ENCODE measurements around the gene POM121C. TPM values are rescaled to one million over a fixed set of nuclear protein-coding genes. Genes with fewer than 3 reads are reported as not detected.
"Not testable (repeated sequence)": the region's sequence is repeated elsewhere in the genome, so short reads cannot be mapped to it uniquely, and the experiment has no call there.

POM121C gene
- total RNA-seq (10 to 100 TPM; 48.9 to 55.5 TPM), polyA plus RNA-seq (ENCODE audit: insufficient read depth, low read depth, low replicate concordance) (36.5 TPM)
- long read RNA-seq, donor 1, partial matches to known transcripts: 0 of 5 reads
- long read RNA-seq, donor 1, other reads (novel, unspliced or antisense): 0 of 5 reads
- long read RNA-seq, donor 2, partial matches to known transcripts: 7 of 7 reads
- long read RNA-seq, donor 2, other reads (novel, unspliced or antisense): 0 of 7 reads

GRCh38 chr7:75485979-75486643 lies at the start of gene POM121C:
TSS of gene POM121C (minus strand) at chr7:75486299. CDS start at chr7:75441496, 44,803 bp downstream.
- peak in 1 of 3 experiments; percentile 4 for TF ChIP-seq CTCF (IDR thresholded peaks at IDR 0.05)
- H3K27me3 ChIP-seq; H3K9me3 ChIP-seq; H3K4me1 ChIP-seq; H3K36me3 ChIP-seq (ENCODE audit: low read depth, missing control alignments); intact Hi-C loops (cut with DNase I; ENCODE audit: low total_unique reads): not testable (repeated sequence)
- Histone ChIP-seq H3K27ac (peak within 1 kb of the TSS; percentile 79 to 85), H3K4me3 (peak within 1 kb of the TSS; percentile 75 to 84)
- DNase-seq: peak; percentile 96
- 0 to 2% methylated on average over 6 to 43 of the region's 49 CpGs for WGBS, 2 donors

DNA sequence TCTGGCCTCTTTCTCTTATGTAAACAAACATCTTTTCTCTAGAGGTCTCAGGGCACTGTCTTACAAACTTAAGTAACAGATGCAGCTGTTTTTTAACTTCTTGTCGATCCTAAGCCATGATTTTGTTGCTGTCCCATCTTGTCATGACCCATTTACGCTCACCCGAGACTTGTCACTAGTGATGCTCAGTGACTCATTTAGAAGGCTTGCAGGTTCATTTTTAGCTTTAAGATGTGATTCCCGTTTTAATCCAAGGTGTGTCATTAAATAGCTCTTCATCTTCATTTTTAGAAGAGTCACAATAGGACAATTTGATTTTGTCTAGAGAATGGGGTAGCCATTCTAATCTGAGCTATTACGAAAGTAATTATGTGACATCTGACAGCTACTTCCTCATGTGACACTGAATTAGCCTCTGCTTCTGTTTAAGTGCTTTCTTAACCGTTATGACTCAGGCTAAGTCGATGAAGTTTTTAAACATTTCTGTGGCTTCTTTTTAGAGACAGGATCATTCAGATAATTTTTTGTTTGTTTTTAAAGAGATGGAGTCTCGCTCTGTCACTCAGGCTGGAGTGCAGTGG lies 48.7 kb upstream of the POM121C start:
- no peaks in the 10 kb centered on the region for H3K36me3 ChIP-seq (ENCODE audit: low read depth, missing control alignments)
- no peak for DNase-seq
- no peaks in the 10 kb centered on the region for H3K9me3 ChIP-seq
- H3K4me3 ChIP-seq: no peak overlapping the region
- no peak overlapping the region for H3K27ac ChIP-seq
- TF ChIP-seq CTCF (IDR thresholded peaks at IDR 0.05): no peak
- TF ChIP-seq POLR2A (IDR thresholded peaks at IDR 0.05): no peak
- intact Hi-C loops (cut with DNase I; ENCODE audit: low total_unique reads): no loop called here
- no peaks in the 10 kb centered on the region for H3K4me1 ChIP-seq
- 86 to 88% methylated on average over 8 of the region's 8 CpGs for WGBS, 2 donors
- H3K27me3 ChIP-seq: no peaks in the 10 kb centered on the region

DNA sequence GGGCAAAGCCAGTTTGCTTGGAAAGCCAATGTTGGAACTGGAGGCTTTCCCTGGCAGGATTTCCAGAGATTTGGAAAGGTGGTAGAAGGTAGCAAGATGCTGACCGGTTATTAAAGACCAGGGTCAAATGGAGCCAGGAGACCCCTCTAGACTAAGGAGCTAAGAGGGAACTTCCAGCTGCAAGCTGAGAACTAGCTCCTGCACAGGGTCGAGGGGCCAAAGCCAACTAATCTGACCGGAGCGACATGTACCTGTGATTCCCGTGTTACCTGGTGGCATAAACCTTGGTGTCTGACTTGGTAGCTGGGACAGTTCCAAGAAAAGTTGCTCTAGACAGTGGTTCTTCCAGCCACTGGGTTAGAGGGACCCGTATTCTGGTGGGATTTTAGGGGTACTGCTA lies 47.8 kb upstream of the POM121C start:
- DNase-seq: peak; percentile 2
- no peak for TF ChIP-seq CTCF (IDR thresholded peaks at IDR 0.05)
- no peak for TF ChIP-seq POLR2A (IDR thresholded peaks at IDR 0.05)
- intact Hi-C loops (cut with DNase I; ENCODE audit: low total_unique reads): no loop called here
- H3K9me3 ChIP-seq: no peaks in the 10 kb centered on the region
- no peaks in the 10 kb centered on the region for H3K4me1 ChIP-seq
- no peaks in the 10 kb centered on the region for H3K27me3 ChIP-seq
- no peak overlapping the region for H3K27ac ChIP-seq
- no peak overlapping the region for H3K4me3 ChIP-seq
- no peaks in the 10 kb centered on the region for H3K36me3 ChIP-seq (ENCODE audit: low read depth, missing control alignments)
- WGBS, 2 donors: 95 to 98% methylated on average over 6 of the region's 6 CpGs

DNA sequence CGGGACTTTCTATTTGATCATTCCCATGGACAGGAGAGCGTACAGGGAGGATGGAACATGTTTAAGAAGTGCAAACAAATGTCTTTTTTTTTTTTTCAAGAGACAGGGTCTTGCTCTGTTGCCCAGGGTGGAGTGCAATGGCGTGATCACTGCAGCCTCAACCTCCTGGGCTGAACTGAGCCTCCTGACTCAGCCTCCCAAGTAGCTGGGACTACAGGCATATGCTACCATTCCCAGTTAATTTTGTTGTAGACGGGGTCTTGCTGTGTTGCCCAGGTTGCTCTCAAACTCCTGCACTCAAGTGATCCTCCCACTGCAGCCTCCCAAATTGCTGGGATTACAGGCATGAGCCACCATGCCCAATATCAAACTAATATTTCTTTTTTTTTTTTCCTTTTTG lies 46.5 kb upstream of the POM121C start:
- 96% methylated on average over 4 of the region's 4 CpGs for WGBS, 2 donors

More for the DNA sequence above, 46.5 kb upstream of the POM121C start:
- no peaks in the 10 kb centered on the region for H3K36me3 ChIP-seq (ENCODE audit: low read depth, missing control alignments)
- intact Hi-C loops (cut with DNase I; ENCODE audit: low total_unique reads): no loop called here
- peaks cover 3% of the 10 kb centered on the region for H3K4me1 ChIP-seq
- H3K27me3 ChIP-seq: no peaks in the 10 kb centered on the region
- H3K9me3 ChIP-seq: no peaks in the 10 kb centered on the region
- H3K27ac ChIP-seq: no peak overlapping the region
- TF ChIP-seq CTCF (IDR thresholded peaks at IDR 0.05): no peak
- no peak for TF ChIP-seq POLR2A (IDR thresholded peaks at IDR 0.05)
- no peak overlapping the region for H3K4me3 ChIP-seq
- no peak for DNase-seq

Data from testis (tissue), 5 donors.